H9 (cell line): Measurements from ENCODE around the gene LHX4. TPM values are rescaled to one million over a fixed set of nuclear protein-coding genes. Genes with fewer than 3 reads are reported as not detected.

Source experiments
- DNase-seq: peaks from one replicate; pipeline ENCODE4 v3.0.0-alpha.2; 2017
- H2AFZ ChIP-seq: one replicate; pipeline ENCODE4 v1.6.1; 2013; ENCODE audit warnings: mild to moderate bottlenecking, low read length, control low read depth, moderate library complexity
- H2AK5ac ChIP-seq: 2 replicates; pipeline ENCODE4 v1.6.1; 2013; ENCODE audit warnings: low read length, control low read depth, mixed read lengths; ENCODE audit not compliant: insufficient read length
- H2BK120ac ChIP-seq: one replicate; pipeline ENCODE4 v1.6.1; 2013; ENCODE audit warnings: low read depth, mild to moderate bottlenecking, low read length, control low read depth, inconsistent platforms; ENCODE audit not compliant: poor library complexity, severe bottlenecking
- H2BK12ac ChIP-seq: 2 replicates; pipeline ENCODE4 v1.6.1; 2013; ENCODE audit warnings: low read length, control low read depth, mixed read lengths, low read depth; ENCODE audit not compliant: insufficient read length
- H2BK15ac ChIP-seq: 2 replicates; pipeline ENCODE4 v1.6.1; 2013; ENCODE audit warnings: low read depth, low read length, control low read depth
- H2BK20ac ChIP-seq: one replicate; pipeline ENCODE4 v1.6.1; 2013; ENCODE audit warnings: low read depth, mild to moderate bottlenecking, low read length, control low read depth, inconsistent platforms; ENCODE audit not compliant: poor library complexity, severe bottlenecking
- H2BK5ac ChIP-seq: 2 replicates; pipeline ENCODE4 v1.6.1; 2013; ENCODE audit warnings: low read length, control low read depth, mixed read lengths; ENCODE audit not compliant: insufficient read length
- H3K14ac ChIP-seq: 2 replicates; pipeline ENCODE4 v1.6.1; 2013; ENCODE audit warnings: low read length, control low read depth; ENCODE audit not compliant: insufficient read depth
- H3K18ac ChIP-seq: 2 replicates; pipeline ENCODE4 v1.6.1; 2013; ENCODE audit warnings: low read depth, mild to moderate bottlenecking, mixed read lengths, low read length, control low read depth; ENCODE audit not compliant: insufficient read length
- H3K23ac ChIP-seq: 2 replicates; pipeline ENCODE4 v1.6.1; 2013; ENCODE audit warnings: low read length, control low read depth, mixed read lengths, low read depth; ENCODE audit not compliant: insufficient read length
- H3K23me2 ChIP-seq: 2 replicates; pipeline ENCODE4 v1.6.1; 2013; ENCODE audit warnings: low read depth, mild to moderate bottlenecking, mixed read lengths, low read length, control low read depth; ENCODE audit not compliant: insufficient read length, poor library complexity, severe bottlenecking
- H3K27ac ChIP-seq: 2 replicates; pipeline ENCODE4 v1.5.1; 2013; ENCODE audit warnings: low read length, control low read depth, mixed read lengths, low read depth; ENCODE audit not compliant: insufficient read length
- H3K27me3 ChIP-seq: 2 replicates; pipeline ENCODE4 v1.6.1; 2013; ENCODE audit warnings: low read length, control low read depth, inconsistent platforms; ENCODE audit not compliant: insufficient read depth
- H3K4ac ChIP-seq: 2 replicates; pipeline ENCODE4 v1.6.1; 2013; ENCODE audit warnings: low read depth, mild to moderate bottlenecking, control low read depth, inconsistent platforms, low read length, moderate library complexity
- H3K4me1 ChIP-seq: 2 replicates; pipeline ENCODE4 v1.6.1; 2013; ENCODE audit warnings: low read length, control low read depth, inconsistent platforms; ENCODE audit not compliant: insufficient read depth
- H3K4me2 ChIP-seq: 2 replicates; pipeline ENCODE4 v1.6.1; 2013; ENCODE audit warnings: low read length, control low read depth, mixed read lengths; ENCODE audit not compliant: insufficient read length, insufficient read depth
- H3K56ac ChIP-seq: 2 replicates; pipeline ENCODE4 v1.6.1; 2013; ENCODE audit warnings: low read depth, mild to moderate bottlenecking, mixed read lengths, low read length, control low read depth; ENCODE audit not compliant: insufficient read length
- H3K79me1 ChIP-seq: 2 replicates; pipeline ENCODE4 v1.6.1; 2013; ENCODE audit warnings: low read depth, mild to moderate bottlenecking, moderate library complexity, low read length, control low read depth, inconsistent platforms; ENCODE audit not compliant: insufficient read depth, poor library complexity, severe bottlenecking
- H3K79me2 ChIP-seq: 2 replicates; pipeline ENCODE4 v1.6.1; 2013; ENCODE audit warnings: low read length, control low read depth, inconsistent platforms; ENCODE audit not compliant: insufficient read depth
- H3K9ac ChIP-seq: 2 replicates; pipeline ENCODE4 v1.6.1; 2013; ENCODE audit warnings: low read length, control low read depth, mixed read lengths; ENCODE audit not compliant: insufficient read length; ENCODE audit errors: extremely low read depth
- H3K9me3 ChIP-seq: one replicate; pipeline ENCODE4 v1.6.1; 2013; ENCODE audit warnings: low read depth, low read length, inconsistent platforms; ENCODE audit not compliant: control insufficient read depth
- H3T11ph ChIP-seq: one replicate; pipeline ENCODE4 v1.6.1; 2013; ENCODE audit warnings: mild to moderate bottlenecking, low read length, control low read depth, inconsistent platforms
- H4K20me1 ChIP-seq: one replicate; pipeline ENCODE4 v1.6.1; 2013; ENCODE audit not compliant: control insufficient read depth, insufficient read length, insufficient read depth
- H4K5ac ChIP-seq: 2 replicates; pipeline ENCODE4 v1.6.1; 2013; ENCODE audit warnings: low read depth, mild to moderate bottlenecking, mixed read lengths, low read length, control low read depth; ENCODE audit not compliant: insufficient read length
- H4K8ac ChIP-seq: replicated peaks from 2 replicates; pipeline ENCODE4 v1.6.1; 2013; ENCODE audit warnings: low read length, control low read depth, mixed read lengths, low read depth; ENCODE audit not compliant: insufficient read length
- H4K91ac ChIP-seq: 2 replicates; pipeline ENCODE4 v1.6.1; 2013; ENCODE audit warnings: low read depth, mild to moderate bottlenecking, moderate library complexity, mixed read lengths, low read length, control low read depth; ENCODE audit not compliant: insufficient read length
- H3K27ac Mint-ChIP-seq, 3 experiments: 2 replicates in 2 of 3; 3 replicates in 1 of 3; pipeline ENCODE4 v1.8.0; 2020 to 2021; ENCODE audit warnings: mixed read lengths in 3 of 3, mild to moderate bottlenecking in 1 of 3, moderate library complexity in 1 of 3
- H3K27me3 Mint-ChIP-seq: 2 replicates; pipeline ENCODE4 v1.8.0; 2021; ENCODE audit warnings: low read depth, mild to moderate bottlenecking, moderate library complexity, mixed read lengths
- H3K36me3 Mint-ChIP-seq, 3 experiments: 2 replicates in 2 of 3; 3 replicates in 1 of 3; pipeline ENCODE4 v1.8.0; 2020 to 2021; ENCODE audit warnings: low read depth in 3 of 3, mixed read lengths in 3 of 3; ENCODE audit not compliant: insufficient read depth in 1 of 3
- H3K4me1 Mint-ChIP-seq, 2 experiments: 2 replicates each; pipeline ENCODE4 v1.8.0; 2020; ENCODE audit warnings: mixed read lengths in 2 of 2
- H3K4me3 Mint-ChIP-seq, 2 experiments: 2 replicates in 1 of 2; 3 replicates in 1 of 2; pipeline ENCODE4 v1.8.0; 2020 to 2021; ENCODE audit warnings: mild to moderate bottlenecking in 2 of 2, mixed read lengths in 2 of 2, moderate library complexity in 1 of 2
- H3K9me3 Mint-ChIP-seq, 2 experiments: 2 replicates in 1 of 2; 3 replicates in 1 of 2; pipeline ENCODE4 v1.8.0; 2020; ENCODE audit warnings: mild to moderate bottlenecking in 2 of 2, mixed read lengths in 2 of 2, moderate library complexity in 1 of 2
- CTCF ChIP-seq: fragments of 200-600 bp; sonication (generic); conservative IDR thresholded peaks from 3 replicates; pipeline ENCODE4 v1.8.0; 2021; ENCODE audit warnings: antibody characterized with exemption, mild to moderate bottlenecking
- WGBS: extraction: QIAGEN DNeasy Blood & Tissue Kit; methylation state at CpG from one replicate; pipeline ENCODE4 v1.1.7; 2013; ENCODE audit warnings: missing lambda C conversion rate, low lambda C conversion rate, mixed read lengths; ENCODE audit not compliant: insufficient read length; ENCODE audit errors: extremely low coverage; 5-methylcytosine and 5-hydroxymethylcytosine counted together
- total RNA-seq: library from RNA; stranded (reverse); gene quantifications from 2 replicates; pipeline ENCODE4 v1.2.1, GENCODE V29; 2021

LHX4 gene
- total RNA-seq, 1 experiment from 2014 or later: 1.9 TPM

- Histone ChIP-seq H3K4me1 (no peaks in the 10 kb centered on the region), H3K27ac (no peak overlapping the region), H3K14ac (no peak overlapping the region), H3K23me2 (no peaks in the 10 kb centered on the region), H4K20me1 (no peaks in the 10 kb centered on the region), H3K9me3 (peaks cover under 1% of the 10 kb centered on the region), H3K23ac (no peak overlapping the region), H2BK12ac (no peak overlapping the region), H2BK5ac (no peak overlapping the region), H3K9ac (no peak overlapping the region), H2AFZ (no peak overlapping the region), H4K8ac (no peak overlapping the region), H4K91ac (no peak overlapping the region), H4K5ac (no peak overlapping the region), H3T11ph (no peak overlapping the region), H3K18ac (no peak overlapping the region), H3K4me2 (no peak overlapping the region), H3K4ac (no peak overlapping the region), H3K56ac (no peak overlapping the region), H2AK5ac (no peak overlapping the region), H3K79me1 (no peaks in the 10 kb centered on the region), H3K79me2 (no peaks in the 10 kb centered on the region; the same call in 1 of the 2 replicates), H2BK120ac (no peak overlapping the region), H2BK15ac (no peak overlapping the region), H3K27me3 (no peaks in the 10 kb centered on the region), H2BK20ac (no peak overlapping the region)
- Mint-ChIP-seq H3K9me3 (peaks cover 13% of the 10 kb centered on the region in 2 experiments; a peak in 4 of 5 replicates), H3K4me3 (no peak overlapping the region), H3K27ac (no peak overlapping the region), H3K27me3 (no peaks in the 10 kb centered on the region), H3K36me3 (peaks cover 0 to 13% (median 5%) of the 10 kb centered on the region in 3 experiments; a peak in 6 of 7 replicates), H3K4me1 (no peaks in the 10 kb centered on the region)
- no peak for TF ChIP-seq CTCF
- DNase-seq: no peak
- WGBS: no CpG with 5 or more reads among the region's 6 CpGs
Observed at GRCh38 chr1:180327089-180327488, 97.0 kb downstream of the LHX4 start.

Other genes starting within 250 kb of the LHX4 start
- gene QSOX1, start 75.4 kb upstream of the LHX4 start, total RNA-seq: 76.5 and 79.2 TPM in 2 replicates